Stomach (tissue), 9 donors: ENCODE measurements around the gene LMAN1L. TPM values are rescaled to one million over a fixed set of nuclear protein-coding genes. Genes with fewer than 3 reads are reported as not detected.

Experiments used
- DNase-seq, 2 donors: peaks; one replicate each; pipeline versions ENCODE4 v3.0.0 to v3.0.0-alpha.2; 2013 to 2019
- H3K27ac ChIP-seq, 5 donors: fragments of 200-600 bp in 4 of 5; sonication (generic) in 4 of 5; one replicate each; pipeline ENCODE4 v1.5.1; 2013 to 2019; ENCODE audit warnings: mild to moderate bottlenecking in 1 of 5, moderate library complexity in 1 of 5
- H3K27me3 ChIP-seq, 3 donors: fragments of 200-600 bp; sonication (generic); one replicate each; pipeline ENCODE4 v1.5.1; 2017 to 2019; ENCODE audit warnings: mixed run types in 1 of 3
- H3K36me3 ChIP-seq, 4 donors: fragments of 200-600 bp; sonication (generic); 1 replicate in 3 of 4; 2 replicates in 1 of 4; pipeline ENCODE4 v1.5.1; 2016 to 2019
- H3K4me1 ChIP-seq, 4 donors: fragments of 200-600 bp; sonication (generic); one replicate each; pipeline ENCODE4 v1.5.1; 2016 to 2019
- H3K4me3 ChIP-seq, 4 donors: fragments of 200-600 bp; sonication (generic) in 3 of 4; one replicate each; pipeline ENCODE4 v1.5.1; 2016 to 2019; ENCODE audit warnings: mild to moderate bottlenecking in 1 of 4
- H3K9me3 ChIP-seq, 4 donors: fragments of 200-600 bp; sonication (generic); one replicate each; pipeline ENCODE4 v1.5.1; 2016 to 2019
- CTCF ChIP-seq, 7 experiments: fragments of 450-650 bp in 4 of 7; fragments of 200-600 bp in 3 of 7; sonication (generic) in 3 of 7; IDR thresholded peaks; one replicate each; pipeline ENCODE4 v1.5.1; 2016 to 2019; ENCODE audit warnings: antibody characterized with exemption in 7 of 7, control low read depth in 2 of 7, mild to moderate bottlenecking in 1 of 7
- EP300 ChIP-seq: sonication (generic); formaldehyde crosslinking; IDR thresholded peaks from one replicate; pipeline ENCODE4 v1.6.1; 2017; ENCODE audit warnings: antibody characterized with exemption
- POLR2A ChIP-seq, 4 donors: fragments of 450-650 bp; IDR thresholded peaks; one replicate each; pipeline ENCODE4 v1.6.1; 2016; ENCODE audit warnings: antibody characterized with exemption in 4 of 4, control low read depth in 2 of 4, mild to moderate bottlenecking in 1 of 4, moderate library complexity in 1 of 4
- POLR2AphosphoS5 ChIP-seq, 3 donors: sonication (generic); formaldehyde crosslinking; IDR thresholded peaks; one replicate each; pipeline ENCODE4 v1.6.1; 2016; ENCODE audit warnings: antibody characterized with exemption in 3 of 3
- WGBS, 5 donors: extraction: QIAGEN DNeasy Blood & Tissue Kit in 3 of 5; methylation state at CpG; one replicate each; pipeline versions ENCODE4 v1.1.5 to v1.1.7; 2013 to 2018; 5-methylcytosine and 5-hydroxymethylcytosine counted together
- intact Hi-C: fragments of 100-400 bp; cut with DNase I; formaldehyde crosslinking; loops from one replicate; pipeline ENCODE4 v1.15.1; 2023; ENCODE audit warnings: low total_unique reads
- polyA plus RNA-seq, 3 donors: library from polyadenylated mRNA; stranded (reverse); fragments of 200-250 nt; gene quantifications; one replicate each; pipeline ENCODE4 v1.2.3, GENCODE V29; 2013
- total RNA-seq, 5 donors: library from RNA; depleted of rRNA; stranded (reverse); fragments of >200 nt; gene quantifications; one replicate each; pipeline versions ENCODE4 v1.1.0 to v1.2.3, GENCODE V29; 2014 to 2016
- donor health status: healthy with polysubstance abuse.
- donor health status: Bipolar disorder and iron deficiency.
- donor health status: healthy.

The LMAN1L gene
- total and polyA plus RNA-seq, 8 donors, result 5.9 to 83.5 TPM; not detected in 6

GRCh38 chr15:74768771-74769342, 43.8 kb upstream of the LMAN1L start:
- peak; percentile 75 for DNase-seq
- intact Hi-C loops, result loop anchor here (5.0 kb wide), 1 partner anchor 132 kb away; no protein-coding TSS in a partner anchor
- H3K9me3 ChIP-seq, result no peaks in the 10 kb centered on the region
- TF ChIP-seq EP300 (no peak), POLR2A (IDR thresholded peaks at IDR 0.05) (no peak), CTCF (IDR thresholded peaks at IDR 0.05) (peak in 5 of 7 experiments; percentile 59 to 87 (median 74)), POLR2AphosphoS5 (IDR thresholded peaks at IDR 0.05) (peak in 1 of 3 donors; percentile 25)
- H3K4me3 ChIP-seq, result no peak overlapping the region
- no peaks in the 10 kb centered on the region for H3K36me3 ChIP-seq
- H3K4me1 ChIP-seq, result peaks cover 0 to 18% (median 15%) of the 10 kb centered on the region in 4 donors
- H3K27me3 ChIP-seq, result peaks cover 0 to 23% (median 0%) of the 10 kb centered on the region in 3 donors
- WGBS, 5 donors, result 2 to 8% (median 3%) methylated on average over 9 of the region's 9 CpGs
- no peak overlapping the region for H3K27ac ChIP-seq

GRCh38 chr15:74769463-74770025, 43.1 kb upstream of the LMAN1L start:
- Histone ChIP-seq H3K9me3 (no peaks in the 10 kb centered on the region), H3K4me1 (peaks cover 0 to 18% (median 17%) of the 10 kb centered on the region in 4 donors), H3K36me3 (no peaks in the 10 kb centered on the region), H3K27ac (no peak overlapping the region), H3K27me3 (peaks cover 0 to 18% (median 0%) of the 10 kb centered on the region in 3 donors), H3K4me3 (no peak overlapping the region)
- WGBS, 5 donors, result 58 to 70% (median 65%) methylated on average over 7 of the region's 7 CpGs
- no peak for DNase-seq
- intact Hi-C loops, result loop anchor here (5.0 kb wide), 3 partner anchors 68 to 183 kb away; no protein-coding TSS in a partner anchor
- no peak for TF ChIP-seq EP300
- no peak for TF ChIP-seq POLR2AphosphoS5 (IDR thresholded peaks at IDR 0.05)
- no peak for TF ChIP-seq POLR2A (IDR thresholded peaks at IDR 0.05)
- TF ChIP-seq CTCF (IDR thresholded peaks at IDR 0.05), result no peak

- H3K9me3 ChIP-seq, result no peaks in the 10 kb centered on the region
- peaks cover 0 to 21% (median 18%) of the 10 kb centered on the region in 4 donors for H3K4me1 ChIP-seq
- no peaks in the 10 kb centered on the region for H3K36me3 ChIP-seq
- H3K4me3 ChIP-seq, result no peak overlapping the region
- DNase-seq, result no peak
- peaks cover 0 to 18% (median 0%) of the 10 kb centered on the region in 3 donors for H3K27me3 ChIP-seq
- no peak overlapping the region for H3K27ac ChIP-seq
- intact Hi-C loops, result loop anchor here (5.0 kb wide), 2 partner anchors 67 to 182 kb away; no protein-coding TSS in a partner anchor
- 40 to 74% (median 58%) methylated on average over 3 to 4 of the region's 4 CpGs for WGBS, 5 donors
- TF ChIP-seq POLR2A (IDR thresholded peaks at IDR 0.05) (no peak), CTCF (IDR thresholded peaks at IDR 0.05) (no peak), EP300 (no peak), POLR2AphosphoS5 (IDR thresholded peaks at IDR 0.05) (no peak)
These were observed 42.3 kb upstream of the LMAN1L start for GRCh38 chr15:74770211-74770903.

GRCh38 chr15:74773329-74773728, 39.3 kb upstream of the LMAN1L start:
- WGBS, 5 donors, result 63 to 74% (median 70%) methylated on average over 5 of the region's 5 CpGs

More at GRCh38 chr15:74773329-74773728, 39.3 kb upstream of the LMAN1L start:
- Histone ChIP-seq H3K9me3 (no peaks in the 10 kb centered on the region), H3K4me1 (peaks cover 0 to 46% (median 33%) of the 10 kb centered on the region in 4 donors), H3K36me3 (no peaks in the 10 kb centered on the region), H3K27ac (peak overlapping the region in 1 of 5 donors; percentile 36), H3K27me3 (peaks cover 0 to 9% (median 0%) of the 10 kb centered on the region in 3 donors), H3K4me3 (no peak overlapping the region)
- DNase-seq, result no peak
- TF ChIP-seq POLR2AphosphoS5 (IDR thresholded peaks at IDR 0.05) (no peak), CTCF (IDR thresholded peaks at IDR 0.05) (no peak), EP300 (no peak), POLR2A (IDR thresholded peaks at IDR 0.05) (no peak)
- intact Hi-C loops, result loop anchor here (5.0 kb wide), 2 partner anchors 64 to 179 kb away; no protein-coding TSS in a partner anchor
